ENCODE results near the gene MAGI2.
"Not testable (repeated sequence)": the region's sequence is repeated elsewhere in the genome, so short reads cannot be mapped to it uniquely, and the experiment has no call there.

The MAGI2 gene

DNA sequence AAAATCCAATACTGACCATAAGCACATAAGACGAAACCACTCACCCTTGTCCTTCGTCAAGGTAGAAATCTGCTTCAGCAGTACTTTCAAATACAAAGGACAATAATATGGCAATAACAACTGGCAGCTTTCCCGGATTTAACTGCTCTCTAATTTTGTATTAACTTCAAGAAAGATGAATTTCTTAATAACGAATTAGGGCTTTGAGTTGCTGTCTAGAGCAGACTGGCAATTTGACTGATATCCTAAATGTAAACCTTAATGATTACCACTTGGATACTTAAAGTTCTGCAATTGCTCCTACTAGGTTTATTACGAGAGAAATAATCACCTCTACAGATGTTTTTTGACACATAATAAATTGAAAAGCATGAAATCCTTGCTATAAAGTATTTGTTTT, 418.7 kb downstream of the MAGI2 start:
- Histone ChIP-seq H3K4me3 (ENCODE audit: low read depth in 1 of 5, low read length in 5 of 5) (no peak overlapping the region), H3K9ac (ENCODE audit: low read length in 5 of 5) (no peak overlapping the region), H3K4me1 (ENCODE audit: control insufficient read depth in 5 of 5, insufficient read depth in 5 of 5, low read length in 5 of 5) (no peaks in the 10 kb centered on the region), H3K9me3 (ENCODE audit: control insufficient read depth in 5 of 5, low read length in 5 of 5) (no peaks in the 10 kb centered on the region), H3K27ac (ENCODE audit: low read depth, low read length) (no peak overlapping the region), H3K36me3 (ENCODE audit: control insufficient read depth in 5 of 5, insufficient read depth in 5 of 5, low read length in 5 of 5) (no peaks in the 10 kb centered on the region), H3K27me3 (ENCODE audit: control insufficient read depth in 5 of 5, insufficient read depth in 4 of 5, low read length in 5 of 5) (no peaks in the 10 kb centered on the region)

DNA sequence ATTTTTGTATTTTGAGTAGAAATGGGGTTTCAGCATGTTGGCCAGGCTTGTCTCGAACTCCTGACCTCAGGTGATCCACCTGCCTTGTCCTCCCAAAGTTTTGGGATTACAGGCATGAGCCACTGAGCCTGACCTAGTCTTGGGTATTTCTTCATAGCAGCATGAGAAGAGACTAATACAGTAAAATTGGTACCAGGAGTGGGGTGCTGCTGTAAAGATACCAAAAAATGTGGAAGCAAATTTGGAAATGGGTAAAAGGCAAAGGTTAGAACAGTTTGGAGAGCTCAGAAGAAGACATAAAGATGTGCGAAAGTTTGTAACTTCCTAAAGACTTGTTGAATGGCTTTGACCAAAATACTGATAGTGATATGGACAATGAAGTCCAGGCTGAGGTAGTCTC, 433.8 kb downstream of the MAGI2 start:
- H3K9ac ChIP-seq (ENCODE audit: low read length in 5 of 5); H3K27ac ChIP-seq (ENCODE audit: low read depth, low read length); H3K27me3 ChIP-seq (ENCODE audit: control insufficient read depth in 5 of 5, insufficient read depth in 4 of 5, low read length in 5 of 5); H3K4me3 ChIP-seq (ENCODE audit: low read depth in 1 of 5, low read length in 5 of 5); H3K36me3 ChIP-seq (ENCODE audit: control insufficient read depth in 5 of 5, insufficient read depth in 5 of 5, low read length in 5 of 5); H3K4me1 ChIP-seq (ENCODE audit: control insufficient read depth in 5 of 5, insufficient read depth in 5 of 5, low read length in 5 of 5): not testable (repeated sequence)
- peaks cover 3 to 30% (median 17%) of the 10 kb centered on the region in 5 donors for H3K9me3 ChIP-seq (ENCODE audit: control insufficient read depth in 5 of 5, low read length in 5 of 5)

DNA sequence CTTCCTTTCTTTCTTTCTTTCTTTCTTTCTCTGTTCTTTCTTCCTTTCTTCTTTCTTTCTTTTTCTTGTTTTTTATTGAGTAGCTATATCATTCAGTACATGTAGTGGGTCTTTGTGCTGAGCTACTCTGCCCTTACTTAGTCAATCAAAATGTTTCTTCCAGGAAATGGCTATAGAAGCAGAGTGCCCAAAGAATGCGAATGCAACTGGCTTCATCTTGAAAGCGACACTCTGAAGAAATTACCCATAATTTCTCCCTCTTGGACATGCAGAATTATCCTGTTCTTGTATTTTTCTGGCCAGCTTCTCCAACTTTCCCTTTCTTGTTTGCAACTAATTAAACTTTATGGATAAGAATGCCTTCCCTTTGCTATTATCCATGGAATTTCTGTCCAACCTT, 441.5 kb downstream of the MAGI2 start:
- H3K9ac ChIP-seq (ENCODE audit: low read length in 5 of 5): no peak overlapping the region
- H3K27me3 ChIP-seq (ENCODE audit: control insufficient read depth in 5 of 5, insufficient read depth in 4 of 5, low read length in 5 of 5): no peaks in the 10 kb centered on the region
- peaks cover 0 to 7% (median 0%) of the 10 kb centered on the region in 5 donors for H3K9me3 ChIP-seq (ENCODE audit: control insufficient read depth in 5 of 5, low read length in 5 of 5)
- H3K4me3 ChIP-seq (ENCODE audit: low read depth in 1 of 5, low read length in 5 of 5): no peak overlapping the region
- H3K4me1 ChIP-seq (ENCODE audit: control insufficient read depth in 5 of 5, insufficient read depth in 5 of 5, low read length in 5 of 5): no peaks in the 10 kb centered on the region
- H3K27ac ChIP-seq (ENCODE audit: low read depth, low read length): no peak overlapping the region
- no peaks in the 10 kb centered on the region for H3K36me3 ChIP-seq (ENCODE audit: control insufficient read depth in 5 of 5, insufficient read depth in 5 of 5, low read length in 5 of 5)

DNA sequence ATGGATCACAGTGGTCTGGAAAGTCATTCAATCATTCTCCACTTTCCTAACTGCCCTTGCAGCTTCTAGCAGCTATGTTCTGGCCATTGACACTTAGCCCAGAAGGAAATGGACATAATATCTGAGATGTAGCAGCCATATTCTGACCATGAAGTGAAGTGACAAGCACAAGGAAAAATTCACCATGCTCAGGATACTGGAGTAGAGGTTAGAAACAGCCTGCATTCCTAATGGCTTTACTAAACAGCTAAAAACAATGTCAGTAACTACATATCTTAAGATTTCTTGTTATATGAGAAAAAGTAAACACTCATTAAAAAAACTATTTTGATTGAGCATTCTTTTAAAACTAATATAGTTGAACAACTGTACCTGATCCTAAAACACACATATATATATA, 443.8 kb downstream of the MAGI2 start:
- Histone ChIP-seq H3K4me1 (ENCODE audit: control insufficient read depth in 5 of 5, insufficient read depth in 5 of 5, low read length in 5 of 5) (no peaks in the 10 kb centered on the region), H3K27ac (ENCODE audit: low read depth, low read length) (no peak overlapping the region), H3K4me3 (ENCODE audit: low read depth in 1 of 5, low read length in 5 of 5) (no peak overlapping the region), H3K9ac (ENCODE audit: low read length in 5 of 5) (no peak overlapping the region), H3K9me3 (ENCODE audit: control insufficient read depth in 5 of 5, low read length in 5 of 5) (no peaks in the 10 kb centered on the region), H3K27me3 (ENCODE audit: control insufficient read depth in 5 of 5, insufficient read depth in 4 of 5, low read length in 5 of 5) (no peaks in the 10 kb centered on the region), H3K36me3 (ENCODE audit: control insufficient read depth in 5 of 5, insufficient read depth in 5 of 5, low read length in 5 of 5) (peaks cover 0 to 3% (median 0%) of the 10 kb centered on the region in 5 donors)

DNA sequence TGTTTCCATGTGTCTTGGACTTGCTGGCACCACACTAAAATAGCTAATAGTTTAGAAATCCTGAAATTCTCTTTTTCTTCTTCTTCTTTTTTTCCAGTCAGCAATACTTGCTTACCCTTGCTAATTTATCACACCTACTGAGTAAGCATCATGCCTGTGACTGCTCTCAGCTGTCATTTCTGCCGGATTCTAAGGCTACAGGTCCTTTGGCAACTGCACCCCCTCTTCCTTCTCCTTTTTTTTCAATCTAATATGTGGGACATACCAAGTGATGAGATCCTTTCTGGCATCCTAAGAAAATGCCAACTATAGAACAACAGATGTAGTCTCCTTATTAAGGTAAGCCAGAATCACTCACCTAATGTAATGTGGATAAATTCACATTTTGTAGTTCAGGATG, 444.7 kb downstream of the MAGI2 start:
- Histone ChIP-seq H3K9me3 (ENCODE audit: control insufficient read depth in 5 of 5, low read length in 5 of 5) (peaks cover 0 to 5% (median 0%) of the 10 kb centered on the region in 5 donors), H3K9ac (ENCODE audit: low read length in 5 of 5) (no peak overlapping the region), H3K27ac (ENCODE audit: low read depth, low read length) (no peak overlapping the region), H3K36me3 (ENCODE audit: control insufficient read depth in 5 of 5, insufficient read depth in 5 of 5, low read length in 5 of 5) (peaks cover 0 to 3% (median 0%) of the 10 kb centered on the region in 5 donors), H3K4me3 (ENCODE audit: low read depth in 1 of 5, low read length in 5 of 5) (no peak overlapping the region), H3K4me1 (ENCODE audit: control insufficient read depth in 5 of 5, insufficient read depth in 5 of 5, low read length in 5 of 5) (no peaks in the 10 kb centered on the region), H3K27me3 (ENCODE audit: control insufficient read depth in 5 of 5, insufficient read depth in 4 of 5, low read length in 5 of 5) (no peaks in the 10 kb centered on the region)

DNA sequence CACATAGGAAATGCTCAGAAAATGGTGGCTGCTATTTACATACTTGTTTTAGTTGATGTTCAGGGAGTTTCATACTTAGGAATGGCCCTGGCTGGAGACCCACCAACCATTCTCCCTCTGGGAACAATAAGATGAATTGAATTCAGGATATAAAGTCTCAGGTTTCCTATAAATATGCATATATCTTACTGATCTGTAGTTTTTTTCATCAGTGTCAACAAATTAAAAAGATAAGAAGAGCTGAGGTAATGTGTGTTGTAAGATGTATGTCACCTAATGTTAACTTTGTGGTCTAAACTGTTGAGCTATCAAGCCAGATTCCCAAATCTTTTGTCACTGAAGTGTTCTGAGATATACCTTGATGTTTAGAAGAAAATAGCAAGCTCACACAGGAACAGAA, 457.5 kb downstream of the MAGI2 start:
- no peaks in the 10 kb centered on the region for H3K27me3 ChIP-seq (ENCODE audit: control insufficient read depth in 5 of 5, insufficient read depth in 4 of 5, low read length in 5 of 5)
- H3K4me3 ChIP-seq (ENCODE audit: low read depth in 1 of 5, low read length in 5 of 5): no peak overlapping the region
- H3K4me1 ChIP-seq (ENCODE audit: control insufficient read depth in 5 of 5, insufficient read depth in 5 of 5, low read length in 5 of 5): no peaks in the 10 kb centered on the region
- no peak overlapping the region for H3K9ac ChIP-seq (ENCODE audit: low read length in 5 of 5)
- H3K36me3 ChIP-seq (ENCODE audit: control insufficient read depth in 5 of 5, insufficient read depth in 5 of 5, low read length in 5 of 5): no peaks in the 10 kb centered on the region
- no peak overlapping the region for H3K27ac ChIP-seq (ENCODE audit: low read depth, low read length)
- no peaks in the 10 kb centered on the region for H3K9me3 ChIP-seq (ENCODE audit: control insufficient read depth in 5 of 5, low read length in 5 of 5)

DNA sequence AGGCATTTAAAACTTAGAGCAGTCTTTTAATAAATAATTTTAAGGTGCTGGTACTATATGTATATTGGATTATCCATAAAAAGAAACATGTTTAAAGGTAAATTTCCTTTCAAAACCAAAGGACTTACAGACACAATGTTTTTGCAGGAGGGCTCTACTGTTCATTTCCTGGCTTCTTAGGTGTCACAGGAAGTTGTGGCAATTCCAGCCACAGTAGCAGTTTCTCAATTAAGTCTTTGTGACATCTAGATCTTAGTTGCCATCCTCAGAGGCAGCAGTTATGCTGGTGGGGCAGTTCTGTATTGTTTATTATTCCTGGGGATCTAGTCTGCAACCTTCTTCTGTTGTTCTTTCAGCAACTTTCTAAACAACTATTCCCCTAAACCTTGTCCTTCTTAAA, 460.1 kb downstream of the MAGI2 start:
- no peak overlapping the region for H3K9ac ChIP-seq (ENCODE audit: low read length in 5 of 5)
- H3K4me3 ChIP-seq (ENCODE audit: low read depth in 1 of 5, low read length in 5 of 5): no peak overlapping the region
- H3K36me3 ChIP-seq (ENCODE audit: control insufficient read depth in 5 of 5, insufficient read depth in 5 of 5, low read length in 5 of 5): no peaks in the 10 kb centered on the region

DNA sequence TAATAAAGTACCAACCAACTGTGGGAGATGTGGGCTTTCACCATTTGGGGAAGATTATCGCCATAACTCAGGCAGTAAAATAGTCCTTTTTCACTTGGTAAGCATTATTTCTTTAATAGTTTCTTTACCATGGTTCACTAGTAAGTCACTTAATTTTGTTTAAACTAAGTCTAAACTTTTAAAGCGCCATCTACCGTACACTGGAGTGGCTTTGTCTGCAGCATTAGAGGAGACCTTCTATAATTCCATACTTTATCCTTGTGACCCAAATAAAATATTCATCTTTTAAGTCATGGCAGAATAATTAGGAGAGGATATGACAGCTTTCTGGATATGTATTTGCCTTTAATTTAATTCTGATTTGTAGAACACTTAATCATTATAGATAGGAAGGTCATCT, 468.0 kb downstream of the MAGI2 start:
- Histone ChIP-seq H3K9me3 (ENCODE audit: control insufficient read depth in 5 of 5, low read length in 5 of 5) (peaks cover 0 to 3% (median 0%) of the 10 kb centered on the region in 5 donors), H3K9ac (ENCODE audit: low read length in 5 of 5) (no peak overlapping the region), H3K27me3 (ENCODE audit: control insufficient read depth in 5 of 5, insufficient read depth in 4 of 5, low read length in 5 of 5) (no peaks in the 10 kb centered on the region), H3K4me1 (ENCODE audit: control insufficient read depth in 5 of 5, insufficient read depth in 5 of 5, low read length in 5 of 5) (no peaks in the 10 kb centered on the region), H3K27ac (ENCODE audit: low read depth, low read length) (no peak overlapping the region), H3K36me3 (ENCODE audit: control insufficient read depth in 5 of 5, insufficient read depth in 5 of 5, low read length in 5 of 5) (no peaks in the 10 kb centered on the region), H3K4me3 (ENCODE audit: low read depth in 1 of 5, low read length in 5 of 5) (no peak overlapping the region)

More for the DNA sequence above, 460.1 kb downstream of the MAGI2 start:
- H3K4me1 ChIP-seq (ENCODE audit: control insufficient read depth in 5 of 5, insufficient read depth in 5 of 5, low read length in 5 of 5): no peaks in the 10 kb centered on the region
- no peaks in the 10 kb centered on the region for H3K27me3 ChIP-seq (ENCODE audit: control insufficient read depth in 5 of 5, insufficient read depth in 4 of 5, low read length in 5 of 5)
- H3K9me3 ChIP-seq (ENCODE audit: control insufficient read depth in 5 of 5, low read length in 5 of 5): no peaks in the 10 kb centered on the region
- H3K27ac ChIP-seq (ENCODE audit: low read depth, low read length): no peak overlapping the region

DNA sequence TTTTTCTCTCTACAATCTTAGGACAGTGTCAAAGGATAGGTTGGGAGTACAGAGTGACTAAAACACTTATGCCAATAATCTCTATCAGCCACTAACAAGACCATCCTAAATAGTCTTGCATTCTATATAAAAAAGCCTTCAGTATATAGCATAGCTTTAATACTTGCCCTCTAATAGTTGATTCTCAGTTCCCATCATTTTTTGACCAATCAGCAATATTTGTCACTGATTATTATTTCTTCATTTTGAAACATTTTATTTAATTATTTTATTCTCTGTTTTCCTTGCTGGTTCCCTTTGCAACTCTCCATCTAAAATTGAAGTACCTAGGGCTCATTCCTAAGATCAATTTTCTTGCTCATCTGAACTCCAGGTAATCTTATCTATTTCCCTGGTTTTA, 470.0 kb downstream of the MAGI2 start:
- H3K9me3 ChIP-seq (ENCODE audit: control insufficient read depth in 5 of 5, low read length in 5 of 5): peaks cover 0 to 5% (median 3%) of the 10 kb centered on the region in 5 donors

DNA sequence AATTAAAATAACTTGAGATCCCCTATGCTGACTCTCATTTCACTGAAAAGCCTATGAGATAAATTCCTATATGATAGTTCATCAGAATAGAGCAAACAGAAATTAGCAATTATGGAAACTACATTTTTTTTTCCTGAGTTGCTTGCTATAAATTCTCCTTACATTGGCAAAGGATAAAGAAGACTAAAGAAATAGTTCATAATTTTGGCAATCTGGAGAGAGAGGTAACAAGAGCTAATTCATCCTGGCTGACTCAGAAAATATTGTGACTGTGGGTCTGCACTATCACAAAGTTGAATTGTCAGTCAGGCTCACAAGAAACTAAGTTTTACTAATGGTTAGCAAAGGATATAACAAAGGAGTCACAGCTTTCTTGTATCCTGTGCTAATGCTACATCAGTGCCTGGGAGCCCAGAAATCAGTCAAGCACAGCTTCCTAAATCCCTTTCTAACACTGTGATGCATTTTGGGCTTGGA, 483.0 kb downstream of the MAGI2 start:
- Histone ChIP-seq H3K27ac (ENCODE audit: low read depth, low read length) (no peak overlapping the region), H3K4me1 (ENCODE audit: control insufficient read depth in 5 of 5, insufficient read depth in 5 of 5, low read length in 5 of 5) (no peaks in the 10 kb centered on the region), H3K4me3 (ENCODE audit: low read depth in 1 of 5, low read length in 5 of 5) (no peak overlapping the region), H3K27me3 (ENCODE audit: control insufficient read depth in 5 of 5, insufficient read depth in 4 of 5, low read length in 5 of 5) (no peaks in the 10 kb centered on the region), H3K9ac (ENCODE audit: low read length in 5 of 5) (no peak overlapping the region), H3K9me3 (ENCODE audit: control insufficient read depth in 5 of 5, low read length in 5 of 5) (no peaks in the 10 kb centered on the region), H3K36me3 (ENCODE audit: control insufficient read depth in 5 of 5, insufficient read depth in 5 of 5, low read length in 5 of 5) (no peaks in the 10 kb centered on the region)

More for the DNA sequence above, 470.0 kb downstream of the MAGI2 start:
- no peak overlapping the region for H3K9ac ChIP-seq (ENCODE audit: low read length in 5 of 5)
- no peaks in the 10 kb centered on the region for H3K36me3 ChIP-seq (ENCODE audit: control insufficient read depth in 5 of 5, insufficient read depth in 5 of 5, low read length in 5 of 5)
- no peak overlapping the region for H3K27ac ChIP-seq (ENCODE audit: low read depth, low read length)
- no peaks in the 10 kb centered on the region for H3K27me3 ChIP-seq (ENCODE audit: control insufficient read depth in 5 of 5, insufficient read depth in 4 of 5, low read length in 5 of 5)
- H3K4me1 ChIP-seq (ENCODE audit: control insufficient read depth in 5 of 5, insufficient read depth in 5 of 5, low read length in 5 of 5): no peaks in the 10 kb centered on the region
- H3K4me3 ChIP-seq (ENCODE audit: low read depth in 1 of 5, low read length in 5 of 5): no peak overlapping the region

DNA sequence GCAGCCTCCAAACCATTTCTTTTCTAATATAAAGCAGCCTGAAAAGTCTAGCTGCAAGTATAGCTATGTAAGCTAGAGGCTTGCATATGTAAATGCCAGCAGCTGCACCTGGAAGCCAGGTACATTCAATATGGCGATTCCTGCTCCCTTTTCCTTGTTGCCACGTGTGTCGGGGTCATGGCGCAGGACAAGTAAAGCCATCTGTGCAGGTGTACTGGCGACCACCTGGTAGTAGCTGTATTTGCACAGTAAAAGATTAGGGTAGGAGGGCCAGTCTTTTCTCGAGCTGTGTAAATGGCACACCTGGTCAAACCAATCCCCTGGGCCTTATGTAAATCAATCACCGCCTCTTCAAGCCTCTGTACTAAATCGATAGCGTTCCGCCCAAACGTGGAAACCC, 484.5 kb downstream of the MAGI2 start:
- Histone ChIP-seq H3K4me1 (ENCODE audit: control insufficient read depth in 5 of 5, insufficient read depth in 5 of 5, low read length in 5 of 5) (no peaks in the 10 kb centered on the region), H3K27ac (ENCODE audit: low read depth, low read length) (no peak overlapping the region), H3K4me3 (ENCODE audit: low read depth in 1 of 5, low read length in 5 of 5) (no peak overlapping the region), H3K9ac (ENCODE audit: low read length in 5 of 5) (no peak overlapping the region), H3K9me3 (ENCODE audit: control insufficient read depth in 5 of 5, low read length in 5 of 5) (no peaks in the 10 kb centered on the region), H3K36me3 (ENCODE audit: control insufficient read depth in 5 of 5, insufficient read depth in 5 of 5, low read length in 5 of 5) (no peaks in the 10 kb centered on the region), H3K27me3 (ENCODE audit: control insufficient read depth in 5 of 5, insufficient read depth in 4 of 5, low read length in 5 of 5) (no peaks in the 10 kb centered on the region)

Measured in subcutaneous abdominal adipose tissue (tissue), 5 donors.